ENCODE results near the gene ATP6V0C.
"Not testable (repeated sequence)": the region's sequence is repeated elsewhere in the genome, so short reads cannot be mapped to it uniquely, and the experiment has no call there.

ATP6V0C gene

DNA sequence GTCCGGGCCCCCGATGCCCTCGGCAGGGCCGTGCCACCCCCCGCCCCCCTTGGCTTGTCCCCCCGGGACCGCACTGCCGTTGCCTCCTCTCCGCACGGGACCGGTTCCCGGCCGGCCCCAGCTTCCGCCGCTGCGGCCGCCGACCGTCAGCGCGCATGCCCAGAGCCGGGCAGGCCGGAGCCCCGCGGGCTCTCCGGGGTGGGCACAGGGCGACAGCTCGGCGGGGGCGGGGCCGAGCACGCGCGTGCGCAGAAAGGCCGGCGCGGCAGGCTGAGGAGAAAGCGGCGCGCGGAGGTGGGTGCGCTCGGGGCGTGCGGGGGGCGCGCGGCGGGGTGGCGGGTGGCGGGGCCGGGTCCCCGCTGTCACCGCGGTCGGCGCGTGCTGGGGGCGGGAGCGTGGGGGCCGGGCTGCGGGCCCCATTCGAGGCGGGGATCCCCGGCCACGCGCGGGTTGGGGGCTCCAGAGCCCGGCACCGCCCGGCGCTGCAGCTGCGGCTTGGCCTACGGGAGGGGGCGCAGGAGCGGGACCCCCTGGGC lies 38.8 kb upstream of the ATP6V0C start, which contains the start of gene TBC1D24:
Gene TBC1D24, plus strand, starts transcription at position 251 of the 536 bp plus-strand sequence. CDS start 21,022 bp downstream, outside the sequence.
- peak; percentile 86 for DNase-seq (ENCODE audit: low spot score)

DNA sequence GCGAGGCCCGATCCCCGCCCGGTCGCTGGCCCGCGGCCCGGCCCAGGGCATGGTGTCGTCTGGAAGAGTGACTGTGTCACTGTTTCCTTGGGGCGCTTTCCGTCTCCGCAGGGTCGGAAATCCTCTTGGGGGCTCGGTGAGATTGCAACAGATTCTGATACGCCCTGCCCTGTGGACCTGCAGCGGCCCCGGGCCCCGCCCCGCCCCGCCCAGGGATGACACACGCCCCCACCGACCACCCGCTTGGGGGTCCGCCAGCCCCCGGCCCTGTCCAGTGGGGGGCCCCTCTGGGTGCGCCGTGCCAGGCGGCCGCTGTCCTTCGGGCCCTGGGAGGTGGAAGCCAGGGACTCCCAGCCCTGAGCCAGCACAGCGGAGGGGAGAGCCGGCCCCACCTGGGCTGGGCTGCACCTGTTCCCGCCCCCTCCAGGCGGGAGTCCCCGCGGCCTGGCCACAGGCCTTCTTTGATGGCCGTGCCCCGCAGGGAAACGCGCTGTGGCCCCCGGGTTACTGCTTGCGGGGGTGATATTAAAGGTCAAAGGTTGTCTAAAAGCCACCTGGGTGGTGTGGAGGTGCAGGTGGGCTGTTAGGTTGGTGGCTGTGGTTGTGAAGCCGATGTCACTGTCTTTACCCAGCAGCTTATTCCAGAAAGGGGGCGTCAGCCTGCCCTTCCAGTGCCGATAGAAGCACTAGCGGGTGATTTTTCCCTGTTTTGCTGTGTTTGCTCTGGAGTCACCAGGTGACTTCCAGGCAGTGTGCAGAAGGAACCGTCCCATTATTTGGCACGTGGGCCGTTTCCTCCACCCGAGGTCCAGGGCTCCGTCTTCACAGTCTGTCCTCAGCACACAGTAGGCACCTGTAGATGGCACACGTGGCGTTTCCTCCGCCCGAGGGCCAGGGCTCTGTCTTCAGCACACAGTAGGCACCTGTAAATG lies 38.1 kb upstream of the ATP6V0C start:
- DNase-seq (ENCODE audit: low spot score) = peak; percentile 44

DNA sequence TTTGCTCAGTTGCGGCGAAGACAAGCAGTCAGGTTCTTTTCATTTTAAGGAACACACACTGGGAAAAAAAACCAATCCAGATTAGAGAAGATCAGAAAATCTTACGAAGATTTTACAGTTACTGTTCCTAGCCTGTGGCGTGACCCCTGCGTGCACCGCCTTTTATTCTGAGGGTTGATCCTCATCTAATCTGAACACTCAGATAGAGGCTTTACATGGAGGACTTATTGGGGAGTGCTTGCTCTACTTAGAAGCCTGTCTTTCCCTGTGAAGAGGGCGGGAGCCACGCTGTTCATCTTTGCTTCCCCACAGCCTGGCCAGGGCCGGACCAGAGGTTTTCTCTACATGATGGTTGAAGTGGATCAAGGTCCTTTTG lies 37.4 kb upstream of the ATP6V0C start:
- no peak for DNase-seq (ENCODE audit: low spot score)

DNA sequence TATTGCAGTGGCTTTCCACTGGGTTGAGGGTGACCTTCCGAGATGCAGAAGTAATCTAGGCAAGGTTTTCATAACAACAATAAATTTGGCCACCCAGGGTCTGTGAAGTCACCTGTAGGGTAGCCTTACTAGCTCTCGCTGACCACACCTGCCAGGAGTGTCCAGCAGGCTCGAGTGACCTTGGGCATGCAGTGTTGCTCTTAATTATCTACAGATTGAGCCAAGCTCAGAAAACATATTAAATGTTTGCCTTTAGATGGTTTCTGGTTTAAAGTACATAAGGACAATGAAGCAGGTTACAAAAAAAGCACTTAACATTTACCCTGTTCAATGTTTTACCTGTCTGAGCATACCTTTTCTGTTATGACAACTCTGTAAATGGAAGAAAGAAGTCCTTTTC lies 37.0 kb upstream of the ATP6V0C start:
- DNase-seq (ENCODE audit: low spot score) = no peak

DNA sequence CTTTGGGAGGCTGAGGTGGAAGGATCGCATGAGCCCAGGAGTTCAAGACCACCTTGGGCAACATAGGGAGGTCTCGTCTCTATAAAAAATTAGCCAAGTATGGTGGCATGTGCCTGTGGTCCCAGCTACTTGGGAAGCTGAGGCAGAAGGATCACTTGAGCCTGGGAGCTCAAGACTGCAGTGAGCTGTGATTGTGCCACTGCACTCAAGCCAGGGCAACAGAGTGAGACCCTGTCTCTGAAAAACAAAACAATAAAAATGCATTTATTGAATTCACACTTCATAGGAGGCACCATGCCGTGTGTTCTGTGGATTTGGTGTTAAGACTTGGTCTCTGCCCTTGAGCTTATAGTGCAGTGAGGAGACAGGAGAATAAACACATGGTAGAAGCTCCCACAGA lies 36.4 kb upstream of the ATP6V0C start:
- no peak for DNase-seq (ENCODE audit: low spot score)

DNA sequence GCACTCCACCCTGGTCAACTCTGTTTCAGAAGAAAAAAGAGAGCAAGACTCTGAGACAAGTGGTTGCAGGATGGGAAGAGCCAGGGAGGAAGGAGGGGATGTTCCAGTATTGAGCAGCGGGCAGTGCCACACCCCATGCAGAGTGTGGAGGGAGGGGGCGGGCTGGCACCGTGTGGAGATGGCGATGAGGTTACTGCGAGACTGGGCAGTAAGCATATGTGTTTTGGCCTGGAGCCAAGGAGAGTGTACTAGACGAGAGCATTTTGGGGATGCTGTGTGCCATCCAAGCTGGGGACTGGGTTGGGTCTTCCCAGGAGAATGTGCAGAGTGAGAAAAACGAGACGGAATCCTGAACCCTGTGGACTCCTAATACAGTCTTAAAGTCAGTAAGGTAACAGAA lies 35.5 kb upstream of the ATP6V0C start:
- DNase-seq (ENCODE audit: low spot score) = peak; percentile 65

DNA sequence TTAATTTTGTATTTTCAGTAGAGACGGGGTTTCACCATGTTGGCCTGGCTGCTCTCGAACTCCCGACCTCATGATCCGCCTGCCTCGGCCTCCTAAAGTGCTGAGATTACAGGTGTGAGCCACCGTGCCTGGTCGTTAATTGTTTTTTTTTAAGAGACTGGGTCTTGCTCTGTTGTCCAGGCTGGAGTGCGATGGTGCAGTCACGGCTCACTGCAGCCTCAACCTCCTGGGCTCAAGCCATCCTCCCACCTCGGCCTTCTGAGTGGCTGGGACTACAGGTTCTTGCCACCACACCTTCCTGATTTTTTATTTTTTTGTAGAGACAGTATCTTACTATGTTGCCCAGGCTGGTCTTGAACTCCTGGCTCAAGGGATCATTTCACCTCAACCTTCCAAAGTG lies 33.8 kb upstream of the ATP6V0C start:
- not testable (repeated sequence) for DNase-seq (ENCODE audit: low spot score)

DNA sequence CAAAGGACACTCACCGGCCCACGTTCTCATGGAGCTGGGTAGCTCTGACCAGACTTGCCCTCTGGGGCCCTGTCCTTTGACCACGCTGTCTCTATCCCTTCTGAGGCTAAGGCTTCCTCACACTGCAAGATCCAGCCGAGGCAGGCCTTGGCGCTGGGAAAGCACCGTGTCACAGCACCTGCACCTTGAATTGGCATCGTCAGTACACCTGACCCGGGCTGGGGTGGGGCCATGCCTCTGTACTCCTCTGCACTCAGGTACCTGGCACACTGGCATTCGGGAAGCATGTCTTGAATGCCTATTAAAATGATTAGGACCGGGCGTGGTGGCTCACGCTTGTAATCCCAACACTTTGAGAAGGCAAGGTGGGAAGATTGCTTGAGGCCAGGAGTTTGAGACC lies 32.8 kb upstream of the ATP6V0C start:
- DNase-seq (ENCODE audit: low spot score) = no peak

DNA sequence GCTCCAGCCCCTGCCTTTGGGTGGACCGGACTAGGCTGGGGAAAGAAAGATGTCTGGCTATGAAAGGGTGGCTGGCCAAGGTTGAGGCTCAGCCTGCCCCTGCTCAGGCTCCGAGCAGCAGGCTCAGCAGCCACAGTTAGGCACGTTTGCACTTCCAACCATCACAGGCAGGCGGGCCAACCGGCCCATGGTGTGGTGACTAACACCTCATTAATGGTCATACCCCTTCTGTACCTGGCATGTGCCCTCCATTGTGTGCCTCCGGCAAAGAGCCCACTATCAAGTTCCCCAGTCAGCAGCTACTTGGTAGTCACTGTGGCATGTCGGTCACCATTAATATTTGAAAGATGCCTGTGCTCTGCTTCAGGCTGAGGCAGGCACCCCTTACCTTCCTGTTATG lies 32.1 kb upstream of the ATP6V0C start:
- no peak for DNase-seq (ENCODE audit: low spot score)

DNA sequence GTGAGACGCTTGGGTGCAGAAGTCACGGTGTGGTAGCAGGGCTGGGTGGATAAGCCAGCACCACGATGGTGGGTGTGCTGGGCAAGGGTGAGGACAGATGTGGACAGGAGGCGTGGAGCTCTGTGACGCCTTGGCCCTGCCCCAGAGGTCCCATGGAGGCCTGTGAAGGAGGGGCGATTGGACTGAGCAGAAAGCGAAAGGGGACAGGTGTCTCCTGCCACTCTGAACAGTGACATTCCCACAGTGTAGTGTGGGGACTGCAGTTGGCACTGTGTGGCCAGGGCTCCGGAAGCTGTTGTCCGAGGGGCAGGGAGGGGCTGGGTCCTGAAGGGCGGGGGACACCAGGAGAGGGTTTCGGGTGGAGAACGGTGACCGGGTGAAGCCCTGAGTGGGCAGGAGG lies 31.5 kb upstream of the ATP6V0C start:
- no peak for DNase-seq (ENCODE audit: low spot score)

DNA sequence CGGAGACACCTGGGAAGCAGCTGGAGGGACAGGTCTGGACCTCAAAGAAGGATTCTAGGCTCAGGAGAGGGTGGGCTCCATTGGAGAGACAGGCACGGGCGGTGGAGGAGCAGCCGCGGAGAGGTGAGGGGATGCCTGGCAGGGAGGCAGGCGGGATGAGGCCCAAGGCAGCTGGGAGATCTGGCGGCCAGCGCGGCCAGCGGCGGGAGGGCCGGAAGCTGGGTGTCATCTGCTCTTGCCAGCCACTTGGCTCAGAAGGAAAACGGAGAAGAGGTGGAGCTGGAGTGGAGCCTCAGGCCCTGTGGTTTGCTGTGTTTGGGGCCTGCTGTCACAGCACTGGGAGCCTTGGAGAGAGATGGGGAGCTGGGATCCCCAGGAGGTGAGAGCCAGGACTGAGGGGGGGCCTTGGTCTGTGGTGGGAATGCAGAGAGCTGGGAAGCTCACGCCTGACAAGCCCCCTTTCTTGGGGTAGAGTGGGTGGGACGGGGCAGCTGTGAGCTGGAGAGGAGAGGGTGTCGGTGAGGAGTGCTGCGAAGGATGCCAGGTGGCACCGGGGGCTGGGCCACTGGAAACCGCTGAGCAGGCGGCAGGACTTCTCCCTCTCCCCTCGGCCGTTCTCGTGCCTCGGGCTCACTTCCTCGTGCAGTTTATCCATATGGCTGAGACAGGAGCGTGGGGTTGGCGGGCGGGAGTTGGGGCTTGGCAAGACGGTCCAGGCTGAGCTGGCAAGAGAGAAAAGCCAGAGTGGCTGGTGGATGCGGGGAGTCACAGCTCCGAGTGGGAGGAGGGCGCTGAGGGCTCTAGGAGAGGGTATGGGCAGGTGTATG lies 30.8 kb upstream of the ATP6V0C start:
- no peak for DNase-seq (ENCODE audit: low spot score)

DNA sequence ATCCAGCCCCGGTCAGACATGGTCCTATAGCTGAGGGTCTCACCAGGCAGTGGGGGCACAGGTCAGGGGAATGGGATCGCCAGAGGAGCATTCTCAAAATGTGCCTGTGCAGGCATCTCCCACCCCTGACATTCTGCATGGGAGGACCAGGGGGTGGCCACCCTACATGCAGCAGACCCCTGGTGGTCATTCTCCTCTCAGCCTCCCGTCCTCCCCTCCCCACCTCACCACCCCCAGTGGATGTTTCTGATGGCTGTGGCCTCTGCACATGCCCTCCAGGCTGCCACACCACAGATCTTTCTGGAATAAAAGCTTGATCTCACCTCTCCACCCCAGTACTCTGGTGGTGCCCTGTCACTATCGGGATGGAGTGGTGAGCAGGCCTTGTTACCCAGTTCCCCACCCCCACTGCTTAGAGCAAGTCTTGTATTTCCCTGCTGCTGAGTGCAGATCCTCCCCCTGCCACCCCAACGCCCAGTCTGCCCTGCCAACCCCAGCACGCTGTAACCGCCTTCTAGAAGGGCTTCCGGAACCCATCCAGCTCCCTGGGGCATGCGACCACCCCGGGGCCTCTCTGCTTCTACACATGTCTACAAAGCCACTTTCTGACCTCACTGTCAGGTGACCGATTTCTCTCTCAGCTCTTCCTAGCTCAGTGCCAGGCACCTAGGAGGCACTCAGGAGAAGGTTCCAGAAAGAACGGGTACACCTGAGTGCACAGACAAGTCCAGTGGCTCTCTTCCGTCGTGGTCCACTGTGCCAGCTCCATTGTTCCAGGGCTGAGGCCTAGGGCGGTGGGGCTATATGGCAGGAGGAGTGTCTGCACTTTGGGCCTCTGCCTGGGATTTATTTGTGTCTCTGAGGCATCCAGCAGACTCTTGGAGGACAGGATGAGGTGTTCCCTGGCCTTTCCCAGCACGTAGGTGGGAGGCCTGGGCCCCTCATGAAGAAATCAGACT lies 29.5 kb upstream of the ATP6V0C start:
- no peak for DNase-seq (ENCODE audit: low spot score)

DNA sequence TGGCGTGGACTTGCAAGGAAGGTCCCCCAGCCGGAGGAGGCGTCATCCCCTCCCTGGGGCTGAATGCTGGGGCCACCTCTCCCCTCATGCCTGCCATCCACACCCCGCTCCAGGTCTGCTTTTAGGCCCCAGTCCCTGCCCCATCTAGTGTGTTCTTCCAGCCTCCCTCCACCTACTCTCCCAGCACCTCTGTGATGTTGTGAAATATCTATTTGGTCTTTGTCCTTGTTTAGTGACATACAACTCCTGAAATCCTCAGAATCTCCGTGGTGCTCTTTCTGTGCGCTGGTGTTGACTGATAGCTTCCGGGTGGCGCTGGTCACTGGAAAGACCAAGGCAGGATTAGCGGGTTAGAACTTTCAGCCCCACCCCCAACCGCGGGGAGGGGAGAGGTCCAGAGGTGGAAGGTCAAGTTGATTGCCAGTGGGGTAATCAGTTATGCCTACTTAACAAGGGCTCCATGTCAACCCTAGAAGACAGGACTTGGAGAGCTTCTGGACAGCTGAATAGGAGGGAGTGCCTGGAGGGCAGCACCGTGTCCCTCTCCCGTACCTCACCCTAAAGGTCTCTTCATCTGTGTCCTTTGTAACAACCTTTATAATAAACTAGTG lies 28.7 kb upstream of the ATP6V0C start:
- DNase-seq (ENCODE audit: low spot score) = no peak

DNA sequence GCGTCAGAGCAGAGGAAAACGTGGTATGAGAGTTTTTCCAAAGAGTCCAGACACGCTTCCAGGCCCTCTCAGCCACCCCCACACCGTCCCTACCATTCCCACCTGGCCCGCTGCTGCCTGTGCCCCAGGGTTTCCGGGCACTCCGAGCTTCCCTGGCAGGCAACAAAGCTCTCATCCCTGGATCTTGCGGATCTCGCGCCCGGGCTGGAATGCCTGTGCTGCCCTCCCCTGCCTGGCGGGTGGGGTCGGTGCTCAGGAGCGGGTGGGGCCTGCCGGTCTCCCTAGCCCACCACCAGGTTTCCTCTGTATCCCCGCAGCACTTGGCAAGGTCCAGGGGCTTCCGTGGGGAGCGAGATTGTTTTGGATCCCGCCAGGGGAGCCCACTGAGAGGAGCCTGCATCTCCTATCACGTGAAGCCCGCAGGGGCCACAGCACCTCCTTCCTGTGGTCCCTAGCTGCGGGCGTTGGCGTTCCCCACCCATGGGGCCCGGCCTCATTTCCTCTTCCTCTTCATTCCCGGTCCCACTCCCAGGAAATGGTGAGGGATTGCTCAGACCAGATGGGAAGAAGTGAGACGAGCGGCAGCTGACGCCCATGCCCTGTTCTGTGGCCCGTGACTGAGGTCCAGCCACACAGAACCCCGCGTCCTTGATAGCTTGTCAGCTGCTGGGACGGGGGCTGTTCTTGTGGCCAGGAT lies 27.8 kb upstream of the ATP6V0C start:
- DNase-seq (ENCODE audit: low spot score) = no peak

DNA sequence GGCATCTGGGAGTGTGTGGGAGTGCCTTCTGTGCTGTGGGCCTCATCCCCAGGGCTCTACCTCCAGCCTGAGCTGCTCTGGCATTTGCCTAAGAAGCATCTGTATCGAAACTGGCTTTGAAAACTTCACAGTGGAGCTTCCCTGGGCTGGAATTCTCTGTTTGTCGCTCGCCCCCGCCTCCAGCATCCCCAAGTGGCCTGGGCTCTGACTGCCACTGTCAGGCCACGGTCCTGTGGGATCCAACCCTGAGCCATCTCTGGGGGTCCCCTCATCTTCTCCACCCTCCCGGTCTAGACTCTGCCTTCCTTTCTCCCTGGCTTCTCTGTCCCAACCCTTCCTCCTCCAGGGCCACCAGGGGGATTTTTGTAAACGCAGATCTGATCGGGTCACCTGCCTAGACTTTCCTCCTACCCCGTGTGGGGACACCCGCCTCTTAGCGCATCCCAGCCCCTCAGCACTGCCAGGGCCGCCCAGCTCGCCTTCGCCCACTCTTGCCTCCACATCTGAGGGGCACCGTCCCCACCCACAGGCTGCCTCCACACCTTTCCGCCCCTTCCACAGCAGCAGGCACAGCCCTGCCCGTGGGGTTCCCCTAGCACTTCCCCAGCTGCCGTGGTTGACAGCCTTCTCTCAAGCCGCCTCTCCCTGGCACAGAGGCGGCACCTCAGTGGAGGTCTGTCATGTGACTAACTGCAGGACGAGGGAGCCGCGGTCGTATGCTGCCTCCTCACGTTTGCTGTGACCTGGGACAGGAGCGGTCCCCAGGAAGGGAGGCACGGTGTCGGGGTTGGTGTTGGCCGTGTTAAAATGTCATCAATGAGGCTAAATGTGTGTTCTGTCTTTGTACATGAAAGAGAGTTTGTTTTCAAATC lies 26.9 kb upstream of the ATP6V0C start:
- DNase-seq (ENCODE audit: low spot score) = peak; percentile 82

DNA sequence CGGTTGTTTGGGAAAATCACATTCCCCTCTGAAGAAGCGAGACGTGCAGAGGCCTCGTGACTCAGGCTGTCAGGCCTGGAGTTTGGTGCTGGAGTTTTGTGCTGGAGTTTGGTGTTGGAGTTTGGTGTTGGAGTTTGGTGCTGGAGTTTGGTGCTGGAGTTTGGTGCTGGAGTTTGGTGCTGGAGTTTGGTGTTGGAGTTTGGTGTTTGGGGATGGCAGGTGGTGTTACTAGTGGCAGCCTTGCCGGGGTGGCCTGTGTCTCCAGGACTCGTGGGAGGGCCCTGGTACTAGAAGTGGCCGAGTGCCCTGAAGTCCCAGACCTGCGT lies 26.3 kb upstream of the ATP6V0C start:
- no peak for DNase-seq (ENCODE audit: low spot score)

DNA sequence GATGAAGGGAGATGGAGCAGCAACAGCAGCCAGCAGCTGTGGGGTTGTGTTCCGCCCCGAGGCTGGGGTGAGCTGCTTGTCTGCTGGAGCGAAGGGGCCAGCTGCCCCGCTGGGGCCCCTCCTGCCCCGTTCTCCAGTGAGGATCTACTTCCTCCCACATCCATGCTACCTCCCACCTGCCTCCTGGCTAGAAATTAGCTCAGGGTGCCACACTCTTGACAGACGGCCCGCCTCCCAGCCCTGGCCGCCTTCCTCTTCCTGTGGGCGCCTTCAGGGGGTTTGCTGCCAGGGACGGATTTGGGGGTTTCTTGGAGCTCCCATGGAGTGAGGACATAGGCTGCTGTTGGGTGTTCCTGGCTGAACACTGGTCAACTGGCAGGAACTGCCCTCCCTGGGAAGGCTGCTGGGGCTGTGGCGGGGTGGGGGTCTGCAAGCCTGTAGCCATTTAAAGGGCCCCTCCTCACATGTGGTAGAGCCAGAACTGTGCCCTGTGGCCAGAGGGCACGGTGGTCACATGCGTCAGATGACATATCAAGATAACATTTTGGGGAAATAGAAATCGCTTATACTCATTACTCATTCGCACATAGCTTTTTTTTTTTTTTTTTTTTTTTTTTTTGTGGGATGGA lies 25.7 kb upstream of the ATP6V0C start:
- DNase-seq (ENCODE audit: low spot score) = no peak

DNA sequence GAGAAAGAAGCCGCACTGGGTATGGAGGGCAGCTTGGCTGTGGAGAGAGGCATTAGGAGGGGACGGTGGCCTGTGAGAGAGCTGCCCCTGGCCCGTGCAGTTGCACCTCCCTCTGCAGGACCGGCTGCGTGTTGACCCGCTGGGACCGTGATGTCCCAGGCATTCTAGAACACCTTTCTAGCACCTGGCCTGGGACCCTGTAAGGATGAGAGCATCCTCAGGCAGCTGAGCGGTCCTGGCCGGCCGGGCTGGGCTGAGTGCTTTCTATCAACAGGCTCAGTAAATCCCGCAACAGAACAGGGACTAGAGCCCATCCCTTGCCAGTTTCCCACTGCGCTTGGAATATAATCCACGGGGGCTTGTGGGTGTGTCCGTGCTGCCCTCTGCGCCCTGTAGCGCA lies 24.2 kb upstream of the ATP6V0C start:
- no peak for DNase-seq (ENCODE audit: low spot score)
